VCaP (cell line): ENCODE measurements around the gene IRGQ.
A peak's percentile ranks its signal among the peaks of the same experiment; 100 is the strongest.

Experiments
- H3K27ac ChIP-seq: fragments of 450-650 bp; 2 replicates; pipeline ENCODE4 v1.5.1; 2017
- TF ChIP-seq, protein P1 (sequence below): fragments of 450-650 bp; conservative IDR thresholded peaks from 2 replicates; pipeline ENCODE4 v1.5.1; 2017; ENCODE audit warnings: mild to moderate bottlenecking, moderate library complexity

IRGQ gene

DNA sequence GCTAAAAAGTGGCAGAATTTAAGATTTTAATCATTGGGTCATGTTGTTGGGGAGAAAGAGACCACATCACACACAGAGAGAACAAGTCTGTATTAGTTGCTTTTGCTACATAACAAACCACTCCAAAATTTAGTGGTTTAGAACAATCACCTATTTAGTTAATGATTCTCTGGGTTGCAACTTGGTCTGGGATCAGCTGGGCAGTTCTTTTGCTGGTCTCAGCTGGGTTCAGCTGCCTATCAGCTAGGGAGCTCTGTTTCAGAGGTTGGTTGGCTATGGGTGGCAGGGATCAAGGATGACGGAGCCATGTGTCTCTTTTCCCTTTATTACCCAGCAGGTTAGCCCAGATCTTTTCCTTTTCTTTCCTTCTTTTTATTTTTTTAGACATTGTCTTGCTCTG, 11.4 kb downstream of the IRGQ start:
- TF ChIP-seq, protein P1, sequence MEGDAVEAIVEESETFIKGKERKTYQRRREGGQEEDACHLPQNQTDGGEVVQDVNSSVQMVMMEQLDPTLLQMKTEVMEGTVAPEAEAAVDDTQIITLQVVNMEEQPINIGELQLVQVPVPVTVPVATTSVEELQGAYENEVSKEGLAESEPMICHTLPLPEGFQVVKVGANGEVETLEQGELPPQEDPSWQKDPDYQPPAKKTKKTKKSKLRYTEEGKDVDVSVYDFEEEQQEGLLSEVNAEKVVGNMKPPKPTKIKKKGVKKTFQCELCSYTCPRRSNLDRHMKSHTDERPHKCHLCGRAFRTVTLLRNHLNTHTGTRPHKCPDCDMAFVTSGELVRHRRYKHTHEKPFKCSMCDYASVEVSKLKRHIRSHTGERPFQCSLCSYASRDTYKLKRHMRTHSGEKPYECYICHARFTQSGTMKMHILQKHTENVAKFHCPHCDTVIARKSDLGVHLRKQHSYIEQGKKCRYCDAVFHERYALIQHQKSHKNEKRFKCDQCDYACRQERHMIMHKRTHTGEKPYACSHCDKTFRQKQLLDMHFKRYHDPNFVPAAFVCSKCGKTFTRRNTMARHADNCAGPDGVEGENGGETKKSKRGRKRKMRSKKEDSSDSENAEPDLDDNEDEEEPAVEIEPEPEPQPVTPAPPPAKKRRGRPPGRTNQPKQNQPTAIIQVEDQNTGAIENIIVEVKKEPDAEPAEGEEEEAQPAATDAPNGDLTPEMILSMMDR, result no peak
- H3K27ac ChIP-seq, result no peak overlapping the region

DNA sequence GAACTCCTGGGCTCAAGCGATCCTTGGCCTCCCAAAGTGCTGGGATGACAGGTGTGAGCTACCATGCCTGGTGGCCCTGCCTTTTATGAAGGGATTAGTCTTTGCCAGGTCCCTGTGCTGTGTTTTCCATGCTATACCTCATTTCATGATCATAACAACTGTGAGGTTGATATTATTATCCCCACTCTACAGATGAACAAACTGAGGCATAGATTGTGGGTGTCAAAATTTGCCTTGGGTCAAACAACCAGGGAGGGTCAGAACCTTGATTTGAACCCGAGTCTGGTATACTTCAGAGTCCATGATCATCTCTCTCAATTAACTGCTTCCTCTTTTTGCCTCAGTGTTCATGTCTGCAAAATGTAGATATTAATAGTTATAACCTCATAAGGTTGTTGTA, 13.4 kb downstream of the IRGQ start:
- TF ChIP-seq, protein P1, result no peak
- no peak overlapping the region for H3K27ac ChIP-seq

DNA sequence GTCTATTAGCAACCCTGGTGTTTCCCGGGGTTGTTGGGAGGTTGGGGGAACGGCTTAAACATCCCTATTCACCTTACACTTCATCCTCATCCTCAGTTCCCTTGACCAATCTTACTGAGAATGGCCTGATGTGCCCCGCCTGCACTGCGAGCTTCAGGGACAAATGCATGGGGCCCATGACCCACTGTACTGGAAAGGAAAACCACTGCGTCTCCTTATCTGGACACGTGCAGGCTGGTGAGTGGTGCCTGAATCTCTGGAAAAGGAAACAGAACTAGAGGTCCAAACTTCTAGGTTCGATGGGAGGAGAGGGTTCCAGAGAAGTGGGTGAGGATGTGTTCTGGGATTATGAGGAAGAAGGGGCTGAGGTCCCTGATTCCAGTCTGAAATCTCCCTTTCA, 14.5 kb downstream of the IRGQ start:
- TF ChIP-seq, protein P1, result no peak
- no peak overlapping the region for H3K27ac ChIP-seq

DNA sequence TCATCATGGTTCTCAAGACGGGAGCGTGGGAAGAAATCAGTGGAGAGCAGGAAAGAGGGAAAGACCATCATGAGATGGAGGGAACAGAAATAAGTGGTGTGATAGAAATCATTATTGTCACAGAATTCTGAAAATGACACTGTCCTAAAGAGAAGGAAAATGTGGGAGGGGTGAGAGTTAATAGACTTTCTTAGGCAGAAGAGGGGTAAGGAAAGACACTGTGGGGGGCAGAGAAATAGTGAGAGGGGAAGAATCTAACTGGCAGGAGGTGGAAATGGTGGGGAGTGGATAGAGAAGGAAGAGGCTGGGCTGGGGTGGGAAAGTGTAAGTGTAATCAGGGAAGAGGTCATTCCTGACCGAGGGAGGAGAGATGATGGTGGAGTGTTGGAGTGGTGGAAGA, 17.1 kb downstream of the IRGQ start:
- TF ChIP-seq, protein P1, result no peak
- no peak overlapping the region for H3K27ac ChIP-seq

DNA sequence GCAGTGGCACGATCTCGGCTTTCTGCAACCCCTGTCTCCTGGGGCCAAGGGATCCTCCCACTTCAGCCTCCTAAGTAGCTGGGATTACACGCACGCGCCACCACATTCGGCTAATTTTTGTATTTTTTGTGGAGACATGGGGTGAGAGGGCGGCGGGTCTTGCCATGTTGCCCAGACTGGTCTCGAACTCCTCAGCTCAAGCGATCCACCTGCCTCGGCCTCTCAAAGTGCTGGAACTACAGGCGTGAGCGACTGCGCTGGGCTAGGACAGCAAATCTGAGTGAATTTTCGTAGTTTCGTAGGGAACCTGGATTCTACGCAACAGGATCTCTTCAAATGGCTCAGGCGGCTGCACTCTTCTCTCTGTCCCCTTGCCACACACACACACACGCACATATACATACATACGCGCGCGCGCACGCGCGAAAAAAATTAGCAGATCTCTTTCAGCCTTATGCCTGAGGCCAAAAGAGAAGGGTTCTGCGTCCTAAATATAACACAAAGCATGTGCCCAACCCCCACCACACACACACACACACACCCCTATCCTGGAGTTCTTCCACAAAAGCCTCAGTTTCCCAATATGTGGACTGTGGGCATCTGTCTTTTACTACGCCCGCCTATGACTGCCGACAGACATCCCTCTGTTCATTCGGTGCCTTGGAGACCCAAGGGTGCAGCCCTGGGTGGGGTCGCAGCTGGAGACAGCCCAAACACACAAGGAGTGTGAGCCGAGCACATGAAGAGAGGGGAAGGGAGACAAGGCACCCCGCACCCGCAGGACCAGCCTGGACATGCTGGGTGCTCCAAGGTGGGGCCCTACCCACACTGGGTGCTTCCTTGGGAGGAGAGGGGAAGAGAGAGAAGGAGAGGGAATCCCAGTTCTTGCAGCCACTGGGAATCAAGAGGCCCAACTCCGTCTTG, 19.7 kb downstream of the IRGQ start:
- peak overlapping the region; percentile 88 for H3K27ac ChIP-seq

DNA sequence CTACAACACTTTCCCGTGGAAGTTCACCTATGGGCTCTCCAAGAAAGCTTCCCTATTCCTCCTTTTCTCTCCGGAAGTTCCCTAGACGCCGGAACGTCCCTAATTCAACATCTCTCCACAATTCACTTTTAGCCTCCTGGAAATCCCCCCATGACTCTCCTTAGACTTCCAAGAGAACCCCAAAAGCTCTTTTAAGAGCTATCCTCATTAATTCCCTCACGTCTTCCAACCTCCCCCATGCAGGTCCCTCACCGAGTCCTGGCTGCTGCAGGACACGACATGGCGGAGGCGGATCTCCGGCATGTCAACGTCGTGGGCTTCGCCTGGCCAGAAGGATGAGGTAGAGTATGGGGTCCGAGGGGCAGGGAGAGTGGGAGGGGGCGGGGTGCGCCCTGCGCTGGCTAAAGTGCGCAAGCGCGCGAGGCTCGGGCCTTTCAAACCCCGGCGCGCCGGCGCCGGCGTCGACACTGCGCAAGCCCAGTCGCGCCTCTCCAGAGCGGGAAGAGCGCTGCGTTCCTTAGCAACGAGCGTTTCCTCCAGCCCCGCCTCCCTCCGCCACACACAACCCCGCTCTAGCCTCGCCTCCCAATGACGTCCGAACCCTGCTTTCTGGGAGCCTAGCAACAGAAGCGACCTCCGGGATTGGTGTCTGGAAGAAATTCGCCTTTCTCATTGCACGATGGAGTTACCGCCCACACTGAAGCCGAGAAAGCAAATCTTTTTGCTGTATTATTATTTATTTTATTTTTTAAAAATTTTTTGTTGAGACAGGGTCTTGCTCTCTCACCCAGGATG, 20.6 kb downstream of the IRGQ start, which contains the start of the genes PINLYP and XRCC1:
PINLYP (plus strand) TSS at position 646 of the 795 bp plus-strand sequence. CDS start 1,391 bp downstream, outside the sequence.
XRCC1 (minus strand) TSS at position 372 of the 795 bp plus-strand sequence; CDS start at position 303, 69 bp downstream.
- TF ChIP-seq, protein P1, result no peak
- H3K27ac ChIP-seq, result peak within 1 kb of the TSS; percentile 88

More for the DNA sequence above, 19.7 kb downstream of the IRGQ start:
- TF ChIP-seq, protein P1, result no peak
